Keratinocyte (primary cell): ENCODE results near the gene PSMF1. TPM values are rescaled to one million over a fixed set of nuclear protein-coding genes. Genes with fewer than 3 reads are reported as not detected.

Source experiments
- DNase-seq: peaks from one replicate; pipeline ENCODE4 v3.0.0-alpha.2; 2011; ENCODE audit warnings: low read depth, missing footprints, low spot score
- FAIRE-seq: peaks from 2 replicates; lab custom pipeline; 2011; peaks lifted over from hg19 to GRCh38; lab: Jason Lieb, UNC
- H2AFZ ChIP-seq: 2 replicates; pipeline ENCODE4 v1.6.0; 2012; ENCODE audit warnings: low read length, control low read depth, inconsistent platforms; ENCODE audit not compliant: control insufficient read depth
- H3K27ac ChIP-seq: 2 replicates; pipeline ENCODE4 v1.5.1; 2011; ENCODE audit warnings: low read length; ENCODE audit not compliant: control insufficient read depth, insufficient read depth
- H3K27me3 ChIP-seq: 3 replicates; pipeline ENCODE4 v1.6.0; 2011; ENCODE audit warnings: low read length; ENCODE audit not compliant: control insufficient read depth, insufficient read depth; ENCODE audit errors: extremely low read depth
- H3K36me3 ChIP-seq, 2 experiments: 2 replicates in 1 of 2; 3 replicates in 1 of 2; pipeline ENCODE4 v1.5.1; 2011; ENCODE audit warnings: low read length in 2 of 2, mild to moderate bottlenecking in 1 of 2; ENCODE audit not compliant: control insufficient read depth in 2 of 2, insufficient read depth in 2 of 2; ENCODE audit errors: extremely low read depth in 1 of 2
- H3K4me1 ChIP-seq: 3 replicates; pipeline ENCODE4 v1.5.1; 2011; ENCODE audit warnings: low read length; ENCODE audit not compliant: control insufficient read depth, insufficient read depth; ENCODE audit errors: extremely low read depth
- H3K4me2 ChIP-seq: 3 replicates; pipeline ENCODE4 v1.6.0; 2011; ENCODE audit warnings: low read depth, low read length; ENCODE audit not compliant: control insufficient read depth, insufficient read depth; ENCODE audit errors: extremely low read depth
- H3K4me3 ChIP-seq, 3 experiments: fragments of 200-600 bp in 1 of 3; sonication (generic) in 1 of 3; 2 replicates in 2 of 3; 3 replicates in 1 of 3; pipeline ENCODE4 v1.5.1; 2011 to 2016; ENCODE audit warnings: low read length in 3 of 3, mild to moderate bottlenecking in 3 of 3, control low read depth in 2 of 3, inconsistent platforms in 1 of 3, low read depth in 1 of 3, mixed read lengths in 1 of 3, mixed run types in 1 of 3, moderate library complexity in 1 of 3; ENCODE audit not compliant: control insufficient read depth in 2 of 3, insufficient read depth in 2 of 3; ENCODE audit errors: extremely low read depth in 1 of 3
- H3K79me2 ChIP-seq: 2 replicates; pipeline ENCODE4 v1.6.0; 2012; ENCODE audit warnings: low read length; ENCODE audit not compliant: control insufficient read depth, insufficient read depth
- H3K9ac ChIP-seq: 3 replicates; pipeline ENCODE4 v1.6.0; 2011; ENCODE audit warnings: low read length; ENCODE audit not compliant: control insufficient read depth, insufficient read depth; ENCODE audit errors: extremely low read depth
- H3K9me1 ChIP-seq: 3 replicates; pipeline ENCODE4 v1.6.0; 2011; ENCODE audit warnings: low read length; ENCODE audit not compliant: control insufficient read depth, insufficient read depth; ENCODE audit errors: extremely low read depth
- H3K9me3 ChIP-seq: 2 replicates; pipeline ENCODE4 v1.5.1; 2012; ENCODE audit warnings: low read depth, low read length; ENCODE audit not compliant: control insufficient read depth
- H4K20me1 ChIP-seq: 3 replicates; pipeline ENCODE4 v1.6.0; 2011; ENCODE audit warnings: low read length; ENCODE audit not compliant: control insufficient read depth, insufficient read depth; ENCODE audit errors: extremely low read depth
- CTCF ChIP-seq, 3 experiments: IDR thresholded peaks in 1 of 3; conservative IDR thresholded peaks in 1 of 3; optimal IDR thresholded peaks in 1 of 3; 2 replicates in 2 of 3; 3 replicates in 1 of 3; pipeline versions ENCODE3 to v1.5.1; 2011; ENCODE audit warnings: low read length in 3 of 3, mild to moderate bottlenecking in 3 of 3, moderate library complexity in 2 of 3, control low read depth in 1 of 3, inconsistent platforms in 1 of 3; ENCODE audit not compliant: insufficient read depth in 2 of 3; ENCODE audit errors: extremely low read depth in 1 of 3
- EZH2 ChIP-seq: IDR thresholded peaks from one replicate; pipeline ENCODE4 v1.6.1; 2012; ENCODE audit warnings: inconsistent platforms, mild to moderate bottlenecking, low read length, moderate library complexity
- dilution Hi-C: fragments of 300-500 bp; cut with MboI; formaldehyde crosslinking; loops from one replicate; pipeline ENCODE4 v1.7.0; 2020; ENCODE audit warnings: low sequenced_read_pairs; ENCODE audit not compliant: extremely low pct_ligation_motif_present
- polyA plus RNA-seq, 5 experiments: library from polyadenylated mRNA; depleted of rRNA in 3 of 5; stranded (reverse) in 3 of 5; stranded (forward) in 1 of 5; unstranded in 1 of 5; fragments of >200 nt; gene quantifications; 1 replicate in 1 of 5; 2 replicates in 3 of 5; 3 replicates in 1 of 5; pipeline versions ENCODE4 v1.2.1 to v1.2.3, GENCODE V29; 2011 to 2012; ENCODE audit warnings: missing spikeins in 2 of 5, low read depth in 1 of 5, low replicate concordance in 1 of 5

The PSMF1 gene
- polyA plus RNA-seq, 1 donor (not counting 4 experiments of a cell fraction or from before 2014, with no cell fraction given) = 58.5 TPM

- peaks cover 2 to 21% of the 10 kb centered on the region in 2 experiments for H3K36me3 ChIP-seq
- TF ChIP-seq EZH2 (no peak), CTCF (optimal IDR thresholded peaks at IDR 0.05 in 1 of 3, IDR thresholded peaks at IDR 0.05 in 1 of 3, conservative IDR thresholded peaks at IDR 0.05 in 1 of 3; ENCODE audit: extremely low read depth in 1 of 3, insufficient read depth in 2 of 3, low read length in 3 of 3) (no peak)
- DNase-seq (no peak), FAIRE-seq (no peak)
- H3K9ac ChIP-seq = peak overlapping the region; percentile 93
- peak overlapping the region; percentile 83 for H3K27ac ChIP-seq
- peaks cover 8% of the 10 kb centered on the region for H4K20me1 ChIP-seq
- peaks cover 4% of the 10 kb centered on the region for H3K9me1 ChIP-seq
- peaks cover 33% of the 10 kb centered on the region for H3K4me1 ChIP-seq
- H3K79me2 ChIP-seq = peaks cover 59% of the 10 kb centered on the region
- H3K9me3 ChIP-seq = no peaks in the 10 kb centered on the region
- no peaks in the 10 kb centered on the region for H3K27me3 ChIP-seq
- no peak overlapping the region for H2AFZ ChIP-seq
- H3K4me3 ChIP-seq = peak overlapping the region; percentile 90 to 99 (median 99)
- peak overlapping the region; percentile 96 for H3K4me2 ChIP-seq
- dilution Hi-C loops = no loop called here
Measured at GRCh38 chr20:1119524-1119923, 1.1 kb downstream of the PSMF1 start.

GRCh38 chr20:1121429-1121828 lies 3.0 kb downstream of the PSMF1 start:
- Histone ChIP-seq H3K4me1 (peaks cover 33% of the 10 kb centered on the region), H3K4me2 (no peak overlapping the region), H2AFZ (no peak overlapping the region), H3K9me1 (peaks cover 4% of the 10 kb centered on the region), H3K27ac (no peak overlapping the region), H3K4me3 (no peak overlapping the region), H3K27me3 (no peaks in the 10 kb centered on the region), H3K79me2 (peaks cover 68% of the 10 kb centered on the region), H4K20me1 (peaks cover 8% of the 10 kb centered on the region), H3K36me3 (peaks cover 11 to 34% of the 10 kb centered on the region in 2 experiments), H3K9ac (no peak overlapping the region), H3K9me3 (no peaks in the 10 kb centered on the region)
- no peak for DNase-seq
- no peak for FAIRE-seq
- TF ChIP-seq EZH2 (no peak), CTCF (optimal IDR thresholded peaks at IDR 0.05 in 1 of 3, IDR thresholded peaks at IDR 0.05 in 1 of 3, conservative IDR thresholded peaks at IDR 0.05 in 1 of 3; ENCODE audit: extremely low read depth in 1 of 3, insufficient read depth in 2 of 3, low read length in 3 of 3) (no peak)
- dilution Hi-C loops = no loop called here
